GM10248 (cell line): ENCODE data around the gene FRMD1.

ENCODE experiments used
- CTCF ChIA-PET: fragments of 300-600 bp; sonication (Branson Sonifier 250); formaldehyde crosslinking; extraction: SDS; loops from one replicate; lab custom pipeline; 2021; ENCODE audit warnings: antibody characterized with exemption; lab: Yijun Ruan, JAX
- POLR2A ChIA-PET: fragments of 350-650 bp; sonication (Branson Sonifier 250); formaldehyde crosslinking; extraction: SDS; loops from one replicate; lab custom pipeline; 2020; ENCODE audit warnings: antibody characterized with exemption; lab: Yijun Ruan, JAX
- DNase-seq: peaks from one replicate; pipeline ENCODE4 v3.0.0; 2012; ENCODE audit errors: extremely low spot score
- TF ChIP-seq, protein P1 (sequence below): IDR thresholded peaks from 2 replicates; pipeline ENCODE4 v1.5.1; 2012; ENCODE audit warnings: mild to moderate bottlenecking, low read depth; ENCODE audit errors: extremely low read depth, missing control alignments, control extremely low read depth

Gene FRMD1

GRCh38 chr6:168013250-168013915 lies 65.6 kb downstream of the FRMD1 start:
- DNase-seq = no peak
- POLR2A ChIA-PET = no interaction called here
- TF ChIP-seq, protein P1, sequence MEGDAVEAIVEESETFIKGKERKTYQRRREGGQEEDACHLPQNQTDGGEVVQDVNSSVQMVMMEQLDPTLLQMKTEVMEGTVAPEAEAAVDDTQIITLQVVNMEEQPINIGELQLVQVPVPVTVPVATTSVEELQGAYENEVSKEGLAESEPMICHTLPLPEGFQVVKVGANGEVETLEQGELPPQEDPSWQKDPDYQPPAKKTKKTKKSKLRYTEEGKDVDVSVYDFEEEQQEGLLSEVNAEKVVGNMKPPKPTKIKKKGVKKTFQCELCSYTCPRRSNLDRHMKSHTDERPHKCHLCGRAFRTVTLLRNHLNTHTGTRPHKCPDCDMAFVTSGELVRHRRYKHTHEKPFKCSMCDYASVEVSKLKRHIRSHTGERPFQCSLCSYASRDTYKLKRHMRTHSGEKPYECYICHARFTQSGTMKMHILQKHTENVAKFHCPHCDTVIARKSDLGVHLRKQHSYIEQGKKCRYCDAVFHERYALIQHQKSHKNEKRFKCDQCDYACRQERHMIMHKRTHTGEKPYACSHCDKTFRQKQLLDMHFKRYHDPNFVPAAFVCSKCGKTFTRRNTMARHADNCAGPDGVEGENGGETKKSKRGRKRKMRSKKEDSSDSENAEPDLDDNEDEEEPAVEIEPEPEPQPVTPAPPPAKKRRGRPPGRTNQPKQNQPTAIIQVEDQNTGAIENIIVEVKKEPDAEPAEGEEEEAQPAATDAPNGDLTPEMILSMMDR = no peak
- CTCF ChIA-PET = interaction anchor here (1.8 kb wide), 1 partner anchor 11 kb away, joined by 4 read pairs; no protein-coding TSS in a partner anchor

GRCh38 chr6:168012431-168013249 lies 66.4 kb downstream of the FRMD1 start:
- ChIA-PET POLR2A (no interaction called here), CTCF (interaction anchor here (1.8 kb wide), 1 partner anchor 11 kb away, joined by 4 read pairs; no protein-coding TSS in a partner anchor)
- TF ChIP-seq, protein P1 = no peak
- no peak for DNase-seq

GRCh38 chr6:168011291-168011690 lies 67.7 kb downstream of the FRMD1 start:
- CTCF ChIA-PET = no interaction called here
- DNase-seq = no peak
- TF ChIP-seq, protein P1 = no peak
- POLR2A ChIA-PET = no interaction called here

- TF ChIP-seq, protein P1 = no peak
- ChIA-PET CTCF (no interaction called here), POLR2A (no interaction called here)
- no peak for DNase-seq
Observed at GRCh38 chr6:168009331-168009730, 69.7 kb downstream of the FRMD1 start.

DNA sequence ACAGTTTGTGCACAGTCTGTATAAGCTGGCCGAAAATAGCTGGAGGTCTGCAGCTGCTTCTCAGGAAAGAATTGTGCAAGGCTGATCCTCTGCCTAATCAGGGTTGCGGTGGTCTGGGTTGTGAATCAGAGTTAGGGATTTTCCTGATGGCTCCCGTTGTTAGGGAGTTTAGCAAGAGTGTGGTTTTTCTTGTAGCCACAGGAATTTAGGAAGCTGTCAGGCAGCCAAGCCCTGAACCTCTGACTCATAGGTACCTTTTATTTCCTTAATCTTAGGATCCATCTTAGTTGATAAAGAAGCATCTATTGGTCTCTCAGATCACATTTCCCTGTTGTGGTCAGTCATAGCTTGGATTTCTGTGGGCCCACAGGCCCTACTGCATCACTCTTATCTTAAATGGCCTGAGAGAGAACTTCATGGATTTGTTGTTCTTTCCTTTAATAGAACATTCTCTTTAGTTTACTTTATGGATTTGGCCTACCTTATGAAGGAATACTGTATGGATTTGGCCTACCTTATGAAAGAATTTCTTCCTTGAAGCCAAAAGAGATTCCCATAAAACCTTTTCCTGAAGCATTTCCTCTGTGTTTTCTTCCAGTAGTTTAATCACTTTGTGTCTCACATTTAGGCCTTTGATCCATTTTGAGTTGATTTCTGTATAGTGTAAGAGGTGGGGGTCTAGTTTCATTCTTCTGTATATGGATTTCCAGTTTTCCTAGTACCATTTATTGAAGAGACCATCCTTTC lies 71.2 kb downstream of the FRMD1 start:
- ChIA-PET POLR2A (no interaction called here), CTCF (no interaction called here)
- TF ChIP-seq, protein P1 = no peak
- DNase-seq = no peak

GRCh38 chr6:168005796-168006195 lies 73.2 kb downstream of the FRMD1 start:
- POLR2A ChIA-PET = no interaction called here
- no peak for DNase-seq
- TF ChIP-seq, protein P1 = no peak
- CTCF ChIA-PET = no interaction called here
